Caco-2 (cell line): ENCODE results near the gene TSHZ2. TPM values are rescaled to one million over a fixed set of nuclear protein-coding genes. Genes with fewer than 3 reads are reported as not detected.

ENCODE experiments used
- BruUV-seq: library from RNA; stranded (reverse); fragments of 400-500 nt; replicated peaks from 2 replicates; lab custom pipeline; 2021; lab: Mats Ljungman, UMichigan
- CTCF ChIA-PET: fragments of 300-600 bp; sonication (Branson Sonifier 250); formaldehyde crosslinking; loops from one replicate; lab custom pipeline; 2022; ENCODE audit warnings: antibody characterized with exemption; lab: Charles Lee
- POLR2A ChIA-PET: fragments of 300-600 bp; sonication (Branson Sonifier 250); formaldehyde crosslinking; loops from one replicate; lab custom pipeline; 2022; ENCODE audit warnings: antibody characterized with exemption; lab: Charles Lee
- DNase-seq, 2 experiments: peaks; one replicate each; pipeline versions ENCODE4 v3.0.0 to v3.0.0-alpha.2; 2020 to 2022
- H3K27me3 ChIP-seq: replicated peaks from 2 replicates; pipeline ENCODE4 v1.6.0; 2011; ENCODE audit warnings: low read length; ENCODE audit not compliant: control insufficient read depth, insufficient read depth
- H3K36me3 ChIP-seq: 2 replicates; pipeline ENCODE4 v1.5.1; 2011; ENCODE audit warnings: low read length; ENCODE audit not compliant: control insufficient read depth, insufficient read depth
- H3K4me1 ChIP-seq: fragments of 250-450 bp; sonication (Bioruptor Pico); 2 replicates; pipeline ENCODE4 v1.5.1; 2020; ENCODE audit warnings: mild to moderate bottlenecking
- H3K4me3 ChIP-seq: 2 replicates; pipeline ENCODE4 v1.5.1; 2011; ENCODE audit warnings: low read depth, mild to moderate bottlenecking, control low read depth, low read length
- H3K9me3 ChIP-seq: fragments of 250-450 bp; sonication (Bioruptor Pico); 2 replicates; pipeline ENCODE4 v1.5.1; 2020; ENCODE audit warnings: mild to moderate bottlenecking, moderate library complexity
- H3K27ac Mint-ChIP-seq: one replicate; pipeline ENCODE4 v1.8.0; 2022; ENCODE audit warnings: mixed read lengths; ENCODE audit not compliant: unreplicated experiment
- H3K27me3 Mint-ChIP-seq: one replicate; pipeline ENCODE4 v1.8.0; 2022; ENCODE audit warnings: mixed read lengths; ENCODE audit not compliant: insufficient read depth, unreplicated experiment
- H3K36me3 Mint-ChIP-seq: one replicate; pipeline ENCODE4 v1.8.0; 2022; ENCODE audit warnings: mild to moderate bottlenecking, mixed read lengths; ENCODE audit not compliant: insufficient read depth, unreplicated experiment
- H3K4me1 Mint-ChIP-seq: one replicate; pipeline ENCODE4 v1.8.0; 2022; ENCODE audit warnings: low read depth, mixed read lengths; ENCODE audit not compliant: unreplicated experiment
- H3K4me3 Mint-ChIP-seq: one replicate; pipeline ENCODE4 v1.8.0; 2022; ENCODE audit warnings: mild to moderate bottlenecking, moderate library complexity, mixed read lengths; ENCODE audit not compliant: unreplicated experiment
- H3K9me3 Mint-ChIP-seq: one replicate; pipeline ENCODE4 v1.8.0; 2022; ENCODE audit warnings: mixed read lengths; ENCODE audit not compliant: unreplicated experiment
- intact Hi-C: fragments of 100-400 bp; cut with micrococcal nuclease; formaldehyde crosslinking; loops from one replicate; pipeline ENCODE4 v1.10.0; 2022; ENCODE audit not compliant: unreplicated experiment
- total RNA-seq: library from RNA; stranded (reverse); gene quantifications from 2 replicates; pipeline ENCODE4 v1.2.3, GENCODE V29; 2022
- TF ChIP-seq, protein P1 (sequence below), 2 experiments: fragments of 200-600 bp in 1 of 2; IDR thresholded peaks; 1 replicate in 1 of 2; 2 replicates in 1 of 2; pipeline versions ENCODE4 v1.5.1 to v1.8.0; 2011 to 2022; ENCODE audit warnings: antibody characterized with exemption in 1 of 2, control low read depth in 1 of 2, inconsistent platforms in 1 of 2, low read depth in 1 of 2, low read length in 1 of 2, mild to moderate bottlenecking in 1 of 2, moderate library complexity in 1 of 2; ENCODE audit not compliant: insufficient read depth in 1 of 2, severe bottlenecking in 1 of 2, unreplicated experiment in 1 of 2

TSHZ2 gene
- total RNA-seq, 1 experiment from 2014 or later, result 0.07 TPM

DNA sequence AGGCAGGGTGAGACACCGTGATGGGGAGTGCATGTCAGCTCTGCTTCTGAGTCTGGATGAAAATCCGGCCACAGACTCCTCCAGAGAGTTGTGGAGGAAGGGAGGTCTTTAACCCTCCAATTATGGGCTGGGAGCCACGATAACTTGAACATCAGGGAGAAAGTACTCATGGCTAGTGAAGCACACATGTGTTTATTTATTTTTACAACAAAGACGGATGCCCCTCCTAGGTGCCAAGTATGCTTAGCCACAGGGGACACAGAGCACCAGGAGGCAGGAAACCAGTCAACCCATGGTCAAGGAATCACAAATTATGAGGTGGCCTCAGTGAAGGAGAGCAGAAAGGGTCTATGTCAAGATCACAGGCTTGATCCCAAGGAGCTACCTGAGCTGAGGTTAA, 567.4 kb downstream of the TSHZ2 start:
- intact Hi-C loops, result no loop called here
- H3K27ac Mint-ChIP-seq, result no peak overlapping the region
- Histone ChIP-seq H3K27me3 (no peaks in the 10 kb centered on the region), H3K4me1 (no peaks in the 10 kb centered on the region), H3K36me3 (no peaks in the 10 kb centered on the region), H3K9me3 (no peaks in the 10 kb centered on the region), H3K4me3 (no peak overlapping the region)
- POLR2A ChIA-PET, result no interaction called here
- no TSS peak for BruUV-seq
- no peaks in the 10 kb centered on the region for H3K27me3 Mint-ChIP-seq
- no peak overlapping the region for H3K4me3 Mint-ChIP-seq
- H3K4me1 Mint-ChIP-seq, result no peaks in the 10 kb centered on the region
- TF ChIP-seq, protein P1, sequence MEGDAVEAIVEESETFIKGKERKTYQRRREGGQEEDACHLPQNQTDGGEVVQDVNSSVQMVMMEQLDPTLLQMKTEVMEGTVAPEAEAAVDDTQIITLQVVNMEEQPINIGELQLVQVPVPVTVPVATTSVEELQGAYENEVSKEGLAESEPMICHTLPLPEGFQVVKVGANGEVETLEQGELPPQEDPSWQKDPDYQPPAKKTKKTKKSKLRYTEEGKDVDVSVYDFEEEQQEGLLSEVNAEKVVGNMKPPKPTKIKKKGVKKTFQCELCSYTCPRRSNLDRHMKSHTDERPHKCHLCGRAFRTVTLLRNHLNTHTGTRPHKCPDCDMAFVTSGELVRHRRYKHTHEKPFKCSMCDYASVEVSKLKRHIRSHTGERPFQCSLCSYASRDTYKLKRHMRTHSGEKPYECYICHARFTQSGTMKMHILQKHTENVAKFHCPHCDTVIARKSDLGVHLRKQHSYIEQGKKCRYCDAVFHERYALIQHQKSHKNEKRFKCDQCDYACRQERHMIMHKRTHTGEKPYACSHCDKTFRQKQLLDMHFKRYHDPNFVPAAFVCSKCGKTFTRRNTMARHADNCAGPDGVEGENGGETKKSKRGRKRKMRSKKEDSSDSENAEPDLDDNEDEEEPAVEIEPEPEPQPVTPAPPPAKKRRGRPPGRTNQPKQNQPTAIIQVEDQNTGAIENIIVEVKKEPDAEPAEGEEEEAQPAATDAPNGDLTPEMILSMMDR (IDR thresholded peaks at IDR 0.05; ENCODE audit: insufficient read depth in 1 of 2, low read depth in 1 of 2, low read length in 1 of 2, severe bottlenecking in 1 of 2, unreplicated experiment in 1 of 2), result no peak
- peaks cover 4% of the 10 kb centered on the region for H3K9me3 Mint-ChIP-seq
- CTCF ChIA-PET, result interaction anchor here (0.5 to 2.4 kb wide), 4 partner anchors 8 to 42 kb away, joined by 3 to 11 read pairs (median 6); no protein-coding TSS in a partner anchor
- DNase-seq, result no peak
- H3K36me3 Mint-ChIP-seq, result no peaks in the 10 kb centered on the region
